Neural cell (in vitro differentiated cells): ENCODE results near the gene RADIL. TPM values are rescaled to one million over a fixed set of nuclear protein-coding genes. Genes with fewer than 3 reads are reported as not detected.

Source experiments
- H2AFZ ChIP-seq: fragments of 200-600, 300-800 bp; sonication (generic), shearing (Covaris generic); 2 replicates; pipeline ENCODE4 v1.6.0; 2014; ENCODE audit warnings: low read depth, mild to moderate bottlenecking, antibody characterized with exemption, low read length, moderate library complexity
- H3F3A ChIP-seq: fragments of 200-600 bp; shearing (Covaris generic); 2 replicates; pipeline ENCODE4 v1.6.1; 2016; ENCODE audit warnings: mild to moderate bottlenecking, moderate library complexity, mixed read lengths, antibody characterized with exemption, low read length; ENCODE audit not compliant: insufficient read depth, poor library complexity, severe bottlenecking
- H3K27ac ChIP-seq: fragments of 200-600, 300-800 bp; sonication (generic), shearing (Covaris generic); 2 replicates; pipeline ENCODE4 v1.5.1; 2014; ENCODE audit warnings: mild to moderate bottlenecking, low read length, moderate library complexity
- H3K27me3 ChIP-seq: fragments of 300-800, 200-600 bp; sonication (generic), shearing (Covaris generic); 2 replicates; pipeline ENCODE4 v1.6.0; 2014; ENCODE audit warnings: mild to moderate bottlenecking, low read depth, low read length, moderate library complexity; ENCODE audit not compliant: insufficient read depth
- H3K36me3 ChIP-seq: fragments of 300-800, 200-600 bp; sonication (generic), shearing (Covaris generic); 2 replicates; pipeline ENCODE4 v1.5.1; 2014; ENCODE audit warnings: mild to moderate bottlenecking, antibody characterized with exemption, low read length, moderate library complexity; ENCODE audit not compliant: insufficient read depth
- H3K4me2 ChIP-seq: fragments of 300-800, 200-600 bp; sonication (generic), shearing (Covaris generic); 2 replicates; pipeline ENCODE4 v1.6.0; 2014; ENCODE audit warnings: mild to moderate bottlenecking, low read length
- H3K4me3 ChIP-seq: fragments of 300-800, 200-600 bp; sonication (generic), shearing (Covaris generic); 2 replicates; pipeline ENCODE4 v1.5.1; 2014; ENCODE audit warnings: mild to moderate bottlenecking, low read length, moderate library complexity
- H3K79me2 ChIP-seq: fragments of 200-600 bp; shearing (Covaris generic); replicated peaks from 2 replicates; pipeline ENCODE4 v1.6.0; 2014; ENCODE audit warnings: mild to moderate bottlenecking, low read length, moderate library complexity; ENCODE audit not compliant: insufficient read depth
- H3K9ac ChIP-seq: fragments of 300-800, 200-600 bp; sonication (generic), shearing (Covaris generic); 2 replicates; pipeline ENCODE4 v1.6.1; 2016; ENCODE audit warnings: mild to moderate bottlenecking, low read length, mixed read lengths
- H3K9me2 ChIP-seq: fragments of 200-600 bp; shearing (Covaris generic); 2 replicates; pipeline ENCODE4 v1.6.1; 2016; ENCODE audit warnings: mild to moderate bottlenecking, low read length, mixed read lengths; ENCODE audit not compliant: insufficient read depth
- H3K9me3 ChIP-seq: fragments of 200-600, 300-800 bp; sonication (generic), shearing (Covaris generic); 2 replicates; pipeline ENCODE4 v1.6.1; 2016; ENCODE audit warnings: mild to moderate bottlenecking, mixed run types, low read length, moderate library complexity, mixed read lengths
- H4K20me1 ChIP-seq: fragments of 200-600 bp; shearing (Covaris generic); 2 replicates; pipeline ENCODE4 v1.6.1; 2016; ENCODE audit warnings: mild to moderate bottlenecking, mixed run types; ENCODE audit not compliant: insufficient read depth
- CTCF ChIP-seq: fragments of 450-650 bp; IDR thresholded peaks from 2 replicates; pipeline ENCODE4 v1.5.1; 2014; ENCODE audit warnings: antibody characterized with exemption, mild to moderate bottlenecking, moderate library complexity; ENCODE audit not compliant: poor library complexity, severe bottlenecking
- EP300 ChIP-seq: fragments of 450-650 bp; conservative IDR thresholded peaks from 2 replicates; pipeline ENCODE4 v1.6.1; 2014; ENCODE audit warnings: antibody characterized with exemption, mild to moderate bottlenecking, moderate library complexity; ENCODE audit not compliant: poor library complexity, severe bottlenecking
- EZH2 ChIP-seq: fragments of 200-600, 300-800 bp; shearing (Covaris generic), sonication (generic); IDR thresholded peaks from 2 replicates; pipeline ENCODE4 v1.6.1; 2014; ENCODE audit warnings: antibody characterized with exemption, low read length, borderline replicate concordance, mild to moderate bottlenecking; ENCODE audit not compliant: insufficient read depth, poor library complexity, severe bottlenecking
- MXI1 ChIP-seq: fragments of 450-650 bp; conservative IDR thresholded peaks from 2 replicates; pipeline ENCODE4 v1.6.1; 2014; ENCODE audit warnings: antibody characterized with exemption, mild to moderate bottlenecking; ENCODE audit not compliant: poor library complexity, severe bottlenecking
- POLR2AphosphoS5 ChIP-seq: IDR thresholded peaks from 2 replicates; pipeline ENCODE4 v1.6.1; 2012
- RAD21 ChIP-seq: fragments of 450-650 bp; conservative IDR thresholded peaks from 2 replicates; pipeline ENCODE4 v1.6.1; 2014; ENCODE audit warnings: antibody characterized with exemption, mild to moderate bottlenecking, moderate library complexity
- REST ChIP-seq: IDR thresholded peaks from 2 replicates; pipeline ENCODE4 v1.6.1; 2012; ENCODE audit warnings: borderline replicate concordance
- SMC3 ChIP-seq: fragments of 450-650 bp; conservative IDR thresholded peaks from 2 replicates; pipeline ENCODE4 v1.6.1; 2014; ENCODE audit warnings: antibody characterized with exemption, mild to moderate bottlenecking, moderate library complexity; ENCODE audit not compliant: poor library complexity
- TAF1 ChIP-seq: IDR thresholded peaks from 2 replicates; pipeline ENCODE4 v1.6.1; 2012; ENCODE audit warnings: low read depth
- polyA plus RNA-seq: library from polyadenylated mRNA; depleted of rRNA; stranded (reverse); fragments of >200 nt; gene quantifications from 2 replicates; pipeline ENCODE4 v1.2.3, GENCODE V29; 2014

The RADIL gene
- polyA plus RNA-seq, 1 donor from 2014 or later: 4.1 TPM

DNA sequence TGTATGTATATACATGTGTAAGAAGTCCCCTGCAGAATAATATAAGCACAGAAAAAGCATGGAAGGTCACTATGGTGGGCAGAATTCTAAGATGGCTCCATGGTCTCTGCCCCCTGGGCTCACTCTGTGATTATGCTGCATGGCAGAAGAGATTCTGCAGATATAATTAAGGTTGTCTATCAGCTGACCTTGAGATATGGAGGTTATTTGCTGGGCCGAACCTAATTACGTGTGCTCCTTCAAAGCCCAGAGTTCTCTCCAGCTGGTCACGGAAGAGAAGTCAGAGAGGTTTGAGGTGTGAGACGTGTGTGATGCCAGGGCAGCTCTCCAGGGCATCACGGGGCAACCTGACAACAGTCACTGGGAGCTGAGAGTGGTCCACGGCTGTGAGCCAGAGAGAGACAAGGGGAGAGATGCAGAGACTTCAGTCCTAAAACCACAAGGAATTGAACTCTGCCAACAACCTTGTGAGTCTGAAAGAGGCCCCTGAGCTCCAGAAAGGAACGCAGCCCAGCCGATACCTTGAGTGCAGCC lies 33.2 kb downstream of the RADIL start:
- H3K4me3 ChIP-seq: no peak overlapping the region
- no peaks in the 10 kb centered on the region for H3F3A ChIP-seq
- H3K27ac ChIP-seq: no peak overlapping the region
- H3K9ac ChIP-seq: no peak overlapping the region
- TF ChIP-seq SMC3 (no peak), MXI1 (no peak), POLR2AphosphoS5 (no peak), RAD21 (no peak), EZH2 (no peak), CTCF (no peak), EP300 (no peak), TAF1 (no peak)
- no peaks in the 10 kb centered on the region for H3K79me2 ChIP-seq
- H3K9me3 ChIP-seq: no peaks in the 10 kb centered on the region
- H3K27me3 ChIP-seq: no peaks in the 10 kb centered on the region
- H2AFZ ChIP-seq: no peak overlapping the region
- H4K20me1 ChIP-seq: no peaks in the 10 kb centered on the region
- H3K4me2 ChIP-seq: no peak overlapping the region
- no peaks in the 10 kb centered on the region for H3K9me2 ChIP-seq
- no peaks in the 10 kb centered on the region for H3K36me3 ChIP-seq

GRCh38 chr7:4849390-4849789 lies 34.1 kb downstream of the RADIL start:
- Histone ChIP-seq H3K79me2 (no peaks in the 10 kb centered on the region), H3K36me3 (no peaks in the 10 kb centered on the region), H3K4me3 (no peak overlapping the region), H3K27me3 (no peaks in the 10 kb centered on the region), H4K20me1 (no peaks in the 10 kb centered on the region), H3F3A (no peaks in the 10 kb centered on the region), H3K9me2 (no peaks in the 10 kb centered on the region), H3K4me2 (no peak overlapping the region), H2AFZ (no peak overlapping the region), H3K9me3 (no peaks in the 10 kb centered on the region), H3K27ac (no peak overlapping the region), H3K9ac (no peak overlapping the region)
- no peak for TF ChIP-seq MXI1
- TF ChIP-seq POLR2AphosphoS5: no peak
- TF ChIP-seq EZH2: no peak
- no peak for TF ChIP-seq REST
- TF ChIP-seq SMC3: no peak
- peak; percentile 18 for TF ChIP-seq RAD21
- TF ChIP-seq EP300: no peak
- TF ChIP-seq TAF1: no peak
- TF ChIP-seq CTCF: peak; percentile 26
